ENCODE data around the gene SQSTM1.

The SQSTM1 gene

DNA sequence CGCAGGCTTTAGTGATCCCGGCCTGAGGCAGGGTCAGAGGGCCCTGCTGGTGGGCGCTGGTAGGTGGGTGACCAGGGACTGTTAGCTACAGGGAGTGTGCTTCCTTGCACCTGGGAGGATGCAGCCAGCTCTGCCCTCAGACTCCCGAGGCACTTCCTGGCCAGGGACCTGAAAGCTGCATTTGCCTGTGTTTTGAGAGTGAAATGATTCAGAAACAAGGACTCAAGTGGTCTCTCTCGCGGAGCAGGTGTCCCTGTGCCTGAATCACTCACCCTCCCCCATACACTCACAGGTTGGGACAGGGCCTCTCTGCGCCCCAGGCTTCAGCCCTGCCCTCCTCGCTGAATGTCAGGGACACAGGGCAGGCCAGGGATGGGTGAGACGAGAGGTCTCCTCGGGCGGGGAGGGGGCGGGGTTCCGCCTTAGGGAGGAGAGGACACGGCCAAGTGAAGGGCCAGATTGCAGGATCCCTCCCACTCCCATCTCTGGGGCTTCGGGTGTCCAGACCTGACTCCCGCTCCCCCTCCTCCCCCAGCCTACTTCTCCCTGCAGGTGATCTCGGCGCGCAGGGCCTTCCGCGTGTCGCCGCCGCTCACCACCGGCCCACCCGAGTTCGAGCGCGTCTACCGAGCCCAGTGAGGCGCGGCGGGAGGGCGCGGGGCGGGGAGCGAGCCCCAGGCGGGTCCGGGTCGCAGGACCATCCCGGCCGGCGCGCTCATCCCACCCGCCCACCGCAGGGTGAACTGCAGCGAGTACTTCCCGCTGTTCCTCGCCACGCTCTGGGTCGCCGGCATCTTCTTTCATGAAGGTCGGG lies 25.4 kb upstream of the SQSTM1 start:
- no peak for DNase-seq

DNA sequence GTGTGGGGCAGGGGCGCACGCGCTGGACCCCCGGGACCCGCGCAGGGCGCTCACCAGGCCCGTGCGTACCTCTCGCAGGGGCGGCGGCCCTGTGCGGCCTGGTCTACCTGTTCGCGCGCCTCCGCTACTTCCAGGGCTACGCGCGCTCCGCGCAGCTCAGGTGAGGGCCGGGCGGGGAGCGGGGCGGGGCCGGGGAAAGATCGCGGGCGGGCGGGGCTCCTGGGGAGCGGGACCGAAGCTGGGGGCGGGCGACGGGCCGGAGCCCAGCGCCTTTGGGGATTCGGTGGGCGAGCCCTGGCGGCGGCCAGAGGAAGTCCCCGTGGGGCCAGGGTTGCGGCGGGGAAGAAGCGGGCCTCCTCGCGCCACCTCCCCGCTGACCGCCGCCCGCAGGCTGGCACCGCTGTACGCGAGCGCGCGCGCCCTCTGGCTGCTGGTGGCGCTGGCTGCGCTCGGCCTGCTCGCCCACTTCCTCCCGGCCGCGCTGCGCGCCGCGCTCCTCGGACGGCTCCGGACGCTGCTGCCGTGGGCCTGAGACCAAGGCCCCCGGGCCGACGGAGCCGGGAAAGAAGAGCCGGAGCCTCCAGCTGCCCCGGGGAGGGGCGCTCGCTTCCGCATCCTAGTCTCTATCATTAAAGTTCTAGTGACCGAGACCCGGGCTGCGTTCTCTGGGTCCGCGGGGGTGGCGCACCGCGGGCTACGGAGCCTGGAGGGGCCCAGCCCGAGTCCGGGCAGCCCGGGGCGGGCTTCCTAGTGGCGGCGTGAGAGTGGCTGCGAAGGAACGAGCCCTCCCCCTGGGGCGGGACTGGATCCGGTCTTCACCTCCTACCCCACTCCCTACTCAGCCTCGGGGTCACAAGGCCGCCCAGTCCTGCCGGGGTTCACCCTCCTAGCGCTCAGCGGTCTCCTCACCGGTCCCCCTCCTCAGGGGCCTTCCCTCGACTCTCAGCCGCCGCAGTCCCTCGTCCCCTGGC lies 24.6 kb upstream of the SQSTM1 start:
- DNase-seq: peak; percentile 37 to 77

GRCh38 chr5:179796877-179797608 lies 23.7 kb upstream of the SQSTM1 start:
- no peak for DNase-seq

GRCh38 chr5:179797741-179798140 lies 23.0 kb upstream of the SQSTM1 start:
- DNase-seq: no peak

- no peak for DNase-seq
Measured at GRCh38 chr5:179798144-179798770, 22.4 kb upstream of the SQSTM1 start.

DNA sequence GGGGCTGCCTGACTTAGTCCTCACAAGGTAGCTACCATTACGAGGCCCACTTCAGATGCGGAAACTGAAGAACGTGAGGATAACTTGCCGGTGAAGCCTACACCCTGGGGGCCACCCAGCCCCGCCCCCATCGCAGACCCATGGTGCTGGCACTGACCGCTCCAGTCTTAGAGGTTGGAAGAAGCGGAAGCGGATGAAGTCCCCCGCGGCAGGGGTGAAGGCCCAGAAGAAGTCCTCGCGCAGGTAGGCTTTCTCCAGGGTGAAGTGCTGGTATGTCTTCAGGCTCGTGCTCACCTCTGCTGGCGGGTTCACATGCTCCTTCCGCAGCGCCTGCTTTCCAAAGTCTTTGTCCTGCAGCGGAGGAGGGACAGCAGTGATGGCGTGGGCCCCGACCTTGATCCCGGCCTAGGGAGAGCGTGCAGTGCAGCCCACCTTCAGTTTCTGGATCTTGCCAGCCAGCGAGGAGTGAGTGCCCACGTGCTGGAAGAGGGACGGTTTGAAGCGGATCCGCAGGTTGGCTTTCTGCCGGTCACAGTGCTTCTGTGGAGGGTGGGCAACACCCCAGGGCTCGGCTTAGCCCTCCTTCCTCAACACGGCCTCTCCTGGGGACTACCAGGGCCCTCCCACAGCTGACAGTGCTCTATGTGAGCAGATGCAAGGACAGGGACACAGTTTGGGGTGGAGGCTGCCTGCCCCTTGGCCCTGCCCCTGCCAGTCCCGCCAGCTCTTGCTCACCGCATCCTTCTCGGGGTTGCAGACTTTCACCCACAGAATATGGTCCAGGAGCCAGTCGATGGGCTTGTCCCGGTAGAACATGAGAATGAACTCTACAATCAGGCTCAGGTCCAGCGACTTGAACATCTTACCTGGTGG lies 21.7 kb upstream of the SQSTM1 start:
- DNase-seq: no peak

DNA sequence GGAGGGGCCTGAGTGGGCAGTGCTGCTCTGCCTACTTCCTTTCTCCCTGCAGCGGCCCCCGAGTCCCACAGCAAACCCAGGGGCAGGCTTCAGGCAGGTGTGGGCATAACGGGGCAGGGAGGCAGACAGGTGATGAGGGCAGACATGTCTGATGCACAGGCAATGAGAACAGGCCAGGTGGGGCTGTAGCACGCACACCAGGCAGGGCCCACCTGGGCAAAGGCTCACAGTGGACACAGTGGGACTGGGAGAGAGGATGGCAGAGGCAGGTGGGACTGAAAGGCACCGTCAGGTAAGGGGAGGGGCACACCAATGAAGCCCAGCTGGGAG lies 21.1 kb upstream of the SQSTM1 start:
- no peak for DNase-seq

GRCh38 chr5:179800071-179800695 lies 20.5 kb upstream of the SQSTM1 start:
- DNase-seq: no peak

DNA sequence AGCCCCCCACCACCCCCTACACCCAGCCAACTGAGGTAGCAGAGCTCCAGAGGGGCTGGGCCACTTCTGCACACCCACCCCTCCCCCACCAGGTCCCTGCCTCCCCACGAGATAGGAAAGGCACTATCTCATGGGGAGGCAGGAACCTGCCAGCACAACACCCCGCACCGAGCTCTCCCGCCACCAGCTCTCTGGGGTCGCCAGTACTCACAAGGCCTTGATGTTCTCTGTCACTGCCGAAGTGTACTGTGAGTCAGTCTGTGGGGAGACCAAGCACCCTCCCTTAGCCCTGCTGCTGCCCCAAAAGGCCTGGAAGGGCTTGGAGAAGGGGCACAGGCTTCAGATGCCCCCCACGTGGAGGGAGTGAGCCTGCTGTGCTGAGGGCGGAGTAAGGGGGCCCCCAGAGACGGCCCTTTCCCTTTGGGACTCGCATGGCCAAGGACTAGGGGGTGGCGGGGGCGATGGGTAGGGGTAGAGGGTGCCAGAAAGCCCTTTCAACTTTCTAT lies 20.0 kb upstream of the SQSTM1 start:
- no peak for DNase-seq

- DNase-seq: no peak
Measured at GRCh38 chr5:179801304-179802206, 19.1 kb upstream of the SQSTM1 start.

DNA sequence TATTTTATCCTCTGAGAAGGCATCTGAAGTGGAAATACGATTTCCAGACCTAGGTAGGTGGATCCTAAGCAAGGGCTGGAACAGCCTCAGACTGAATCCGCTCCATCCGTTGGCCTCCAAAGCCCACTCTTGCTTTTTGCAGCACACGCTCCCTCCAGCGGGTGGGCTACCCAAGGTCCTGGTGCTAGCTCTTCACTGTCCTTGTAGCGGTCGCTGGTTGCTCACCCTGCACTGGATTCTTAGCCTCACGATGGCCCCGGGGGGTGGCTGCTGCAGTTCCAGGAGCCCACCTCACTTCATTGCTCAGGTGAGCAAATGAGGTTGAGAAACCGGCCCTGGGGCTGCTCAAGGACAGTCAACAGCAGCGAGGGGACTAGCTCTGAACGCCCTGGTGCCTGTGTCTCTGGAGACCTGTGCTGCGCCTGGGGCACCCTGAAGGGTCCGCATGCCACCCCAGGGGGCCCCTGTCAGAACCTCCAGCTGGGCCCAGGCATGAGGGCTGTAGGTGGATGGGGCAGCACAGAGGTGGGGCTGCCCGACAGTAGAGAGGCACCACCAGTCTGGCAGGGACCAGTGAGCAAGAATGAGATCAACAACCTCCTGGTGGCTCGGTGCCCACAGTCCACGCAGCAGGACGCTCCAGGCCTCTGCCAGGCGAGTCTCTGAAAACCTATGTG lies 18.4 kb upstream of the SQSTM1 start:
- no peak for DNase-seq

GRCh38 chr5:179802950-179803562 lies 17.6 kb upstream of the SQSTM1 start:
- DNase-seq: no peak

GRCh38 chr5:179803651-179804554 lies 16.8 kb upstream of the SQSTM1 start:
- peak in 1 of 2 experiments; percentile 16 for DNase-seq

GRCh38 chr5:179804555-179804947 lies 16.2 kb upstream of the SQSTM1 start:
- no peak for DNase-seq

- DNase-seq: no peak
Measured at GRCh38 chr5:179805070-179805528, 15.6 kb upstream of the SQSTM1 start.

GRCh38 chr5:179805529-179806249 lies 15.0 kb upstream of the SQSTM1 start:
- peak in 1 of 2 experiments; percentile 32 for DNase-seq
